Kidney (tissue), 14 donors: ENCODE results near the gene PACSIN3. TPM values are rescaled to one million over a fixed set of nuclear protein-coding genes. Genes with fewer than 3 reads are reported as not detected.

ENCODE experiments used
- DNase-seq, 5 donors: peaks; one replicate each; pipeline ENCODE4 v3.0.0-alpha.2; 2013 to 2020
- FAIRE-seq: peaks from 2 replicates; lab custom pipeline; 2012; peaks lifted over from hg19 to GRCh38; lab: Jason Lieb, UNC
- H3K27ac ChIP-seq, 2 donors: one replicate each; pipeline ENCODE4 v1.7.0; 2013; ENCODE audit warnings: low read depth in 2 of 2, low read length in 2 of 2, inconsistent platforms in 1 of 2
- H3K27me3 ChIP-seq: one replicate; pipeline ENCODE4 v1.7.1; 2013; ENCODE audit warnings: low read length, inconsistent platforms; ENCODE audit not compliant: control insufficient read depth, insufficient read depth
- H3K36me3 ChIP-seq, 3 donors: one replicate each; pipeline versions ENCODE4 v1.7.0 to v1.7.1; 2013; ENCODE audit warnings: low read length in 3 of 3, control low read depth in 1 of 3, inconsistent platforms in 1 of 3; ENCODE audit not compliant: insufficient read depth in 3 of 3, control insufficient read depth in 2 of 3
- H3K4me1 ChIP-seq, 3 donors: one replicate each; pipeline versions ENCODE4 v1.7.0 to v1.7.1; 2013; ENCODE audit warnings: low read length in 3 of 3, inconsistent platforms in 1 of 3, low read depth in 1 of 3; ENCODE audit not compliant: control insufficient read depth in 2 of 3, insufficient read depth in 2 of 3
- H3K4me3 ChIP-seq, 3 donors: one replicate each; pipeline versions ENCODE4 v1.7.0 to v1.8.1; 2013; ENCODE audit warnings: low read length in 3 of 3, control low read depth in 1 of 3, inconsistent platforms in 1 of 3
- H3K9ac ChIP-seq, 3 donors: one replicate each; pipeline versions ENCODE4 v1.7.0 to v1.7.1; 2013; ENCODE audit warnings: low read length in 3 of 3, control low read depth in 1 of 3, inconsistent platforms in 1 of 3
- H3K9me3 ChIP-seq, 3 donors: one replicate each; pipeline versions ENCODE4 v1.7.0 to v1.7.1; 2013; ENCODE audit warnings: low read length in 3 of 3, control low read depth in 1 of 3, inconsistent platforms in 1 of 3; ENCODE audit not compliant: control insufficient read depth in 2 of 3, insufficient read depth in 1 of 3
- CTCF ChIP-seq: IDR thresholded peaks from 3 replicates; pipeline ENCODE4 v1.5.1; 2012; ENCODE audit warnings: mild to moderate bottlenecking, moderate library complexity, borderline replicate concordance; ENCODE audit not compliant: insufficient read depth; ENCODE audit errors: extremely low read depth
- intact Hi-C: fragments of 100-400 bp; cut with DNase I; formaldehyde crosslinking; loops from one replicate; pipeline ENCODE4 v1.11.1; 2022
- polyA plus RNA-seq: library from polyadenylated mRNA; stranded (reverse); fragments of 350-450 nt; fragmentation: Illumina TruSeq; extraction: RNeasy Lipid Tissue Mini Kit (QIAGEN cat#74804); gene quantifications from one replicate; pipeline ENCODE4 v1.2.3, GENCODE V29; 2014; ENCODE audit warnings: low read depth, low replicate concordance; ENCODE audit not compliant: insufficient read depth
- total RNA-seq: library from RNA; stranded (reverse); fragmentation: NEBNext Ultra II Directional; extraction: Animal tissue kit (Norgen Biotek cat#: 25700); gene quantifications from one replicate; pipeline ENCODE4 v1.2.1, GENCODE V29; 2021
- donor health status: control.
- donor health status: control.
- donor health status: control.
- donor health status: control.
- donor health status: control.
- donor health status: DM: yes; HTN: yes; CAD: no.
- donor health status: Normal renal cell carcinoma (clear cell type).

Gene PACSIN3
- total and polyA plus RNA-seq, 2 donors from 2014 or later: 15.1 to 28.5 TPM

- intact Hi-C loops: no loop called here
- no peak for FAIRE-seq
Measured at GRCh38 chr11:47164321-47164720, 21.9 kb downstream of the PACSIN3 start.

DNA sequence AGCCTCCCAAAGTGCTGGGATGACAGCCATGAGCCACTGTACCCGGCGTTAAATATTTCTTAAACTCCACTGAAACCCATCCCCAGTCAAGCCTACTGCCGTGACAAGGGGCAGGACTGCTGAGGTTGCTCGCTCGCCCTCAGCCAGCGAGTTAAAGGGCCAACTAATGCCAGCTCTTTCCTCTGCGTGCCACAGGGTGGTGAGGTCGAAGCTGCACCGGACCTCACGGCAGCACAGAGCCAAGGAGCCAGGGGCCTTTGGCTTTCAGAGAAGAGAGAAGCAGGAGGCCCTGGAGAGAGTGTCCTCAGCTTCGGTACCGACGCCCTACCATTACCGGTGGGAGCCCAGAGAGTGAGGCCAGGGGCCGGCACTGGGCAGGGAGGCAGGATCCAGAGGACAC lies 22.3 kb downstream of the PACSIN3 start:
- TF ChIP-seq CTCF: no peak
- intact Hi-C loops: no loop called here
- Histone ChIP-seq H3K36me3 (peaks cover 6 to 44% (median 38%) of the 10 kb centered on the region in 3 donors), H3K9ac (no peak overlapping the region), H3K27ac (no peak overlapping the region), H3K9me3 (no peaks in the 10 kb centered on the region), H3K4me3 (no peak overlapping the region), H3K27me3 (no peaks in the 10 kb centered on the region), H3K4me1 (no peaks in the 10 kb centered on the region)
- FAIRE-seq (no peak), DNase-seq (no peak)

More at GRCh38 chr11:47164321-47164720, 21.9 kb downstream of the PACSIN3 start:
- Histone ChIP-seq H3K27me3 (no peaks in the 10 kb centered on the region), H3K27ac (no peak overlapping the region), H3K4me3 (no peak overlapping the region), H3K36me3 (peaks cover 6 to 45% (median 38%) of the 10 kb centered on the region in 3 donors), H3K9me3 (no peaks in the 10 kb centered on the region), H3K4me1 (no peaks in the 10 kb centered on the region), H3K9ac (no peak overlapping the region)
- no peak for TF ChIP-seq CTCF
- DNase-seq: no peak

- peaks cover 4 to 43% (median 35%) of the 10 kb centered on the region in 3 donors for H3K36me3 ChIP-seq
- H3K9ac ChIP-seq: no peak overlapping the region
- intact Hi-C loops: no loop called here
- H3K27ac ChIP-seq: no peak overlapping the region
- H3K9me3 ChIP-seq: no peaks in the 10 kb centered on the region
- H3K4me3 ChIP-seq: no peak overlapping the region
- no peaks in the 10 kb centered on the region for H3K4me1 ChIP-seq
- no peak for TF ChIP-seq CTCF
- H3K27me3 ChIP-seq: no peaks in the 10 kb centered on the region
- FAIRE-seq (no peak), DNase-seq (no peak)
Measured at GRCh38 chr11:47163193-47163592, 23.0 kb downstream of the PACSIN3 start.

GRCh38 chr11:47162426-47162825 lies 23.8 kb downstream of the PACSIN3 start:
- intact Hi-C loops: no loop called here
- FAIRE-seq (no peak), DNase-seq (no peak)
- Histone ChIP-seq H3K27ac (no peak overlapping the region), H3K4me3 (no peak overlapping the region), H3K4me1 (no peaks in the 10 kb centered on the region), H3K27me3 (no peaks in the 10 kb centered on the region), H3K36me3 (peaks cover 4 to 36% (median 27%) of the 10 kb centered on the region in 3 donors), H3K9me3 (no peaks in the 10 kb centered on the region), H3K9ac (no peak overlapping the region)
- no peak for TF ChIP-seq CTCF
